Peyer's patch (tissue), 4 donors: ENCODE results near the gene SCLY.

Source experiments
- CTCF ChIP-seq, 6 experiments: fragments of 450-650 bp in 4 of 6; fragments of 200-600 bp in 2 of 6; sonication (generic) in 1 of 6; IDR thresholded peaks; one replicate each; pipeline ENCODE4 v1.5.1; 2017 to 2019; ENCODE audit warnings: antibody characterized with exemption in 6 of 6, mild to moderate bottlenecking in 3 of 6, moderate library complexity in 1 of 6
- POLR2A ChIP-seq, 2 donors: fragments of 450-650 bp; IDR thresholded peaks; one replicate each; pipeline ENCODE4 v1.5.1; 2017; ENCODE audit warnings: antibody characterized with exemption in 2 of 2, mild to moderate bottlenecking in 2 of 2, moderate library complexity in 2 of 2

- no peak for TF ChIP-seq POLR2A (IDR thresholded peaks at IDR 0.05)
- TF ChIP-seq CTCF (IDR thresholded peaks at IDR 0.05), result no peak
Observed at GRCh38 chr2:238069021-238069709, 8.4 kb downstream of the SCLY start.
